ENCODE results near the gene LNX1.

Gene LNX1

DNA sequence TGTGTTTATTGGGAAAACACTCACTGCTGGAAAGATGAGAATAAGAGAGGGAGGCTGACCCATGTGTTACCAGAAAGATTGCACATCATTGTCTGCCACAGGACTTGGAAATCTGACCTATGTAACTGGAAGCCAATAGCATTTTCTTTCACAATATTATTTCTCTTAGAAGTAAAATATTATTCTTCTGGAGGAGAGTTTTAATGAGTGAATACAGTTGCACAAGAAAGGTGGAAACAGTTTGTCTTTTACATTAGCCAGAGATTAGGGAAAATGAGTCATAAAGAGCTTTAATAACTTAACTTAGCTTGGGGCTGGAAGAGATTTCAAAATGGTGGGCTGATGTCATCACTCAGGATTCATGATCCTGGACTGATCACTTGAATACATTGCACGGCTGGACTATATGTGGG, 31.5 kb upstream of the LNX1 start:
- Histone ChIP-seq H3K36me3 (ENCODE audit: low read depth) (no peaks in the 10 kb centered on the region), H3K4me1 (ENCODE audit: insufficient read depth, poor library complexity, severe bottlenecking) (peaks cover 4% of the 10 kb centered on the region), H3K4me3 (ENCODE audit: severe bottlenecking) (no peak overlapping the region), H3K27ac (ENCODE audit: poor library complexity, severe bottlenecking) (no peak overlapping the region), H3K27me3 (ENCODE audit: insufficient read depth, poor library complexity, severe bottlenecking) (no peaks in the 10 kb centered on the region), H3K9me3 (ENCODE audit: severe bottlenecking) (no peaks in the 10 kb centered on the region)
- TF ChIP-seq, protein P1, sequence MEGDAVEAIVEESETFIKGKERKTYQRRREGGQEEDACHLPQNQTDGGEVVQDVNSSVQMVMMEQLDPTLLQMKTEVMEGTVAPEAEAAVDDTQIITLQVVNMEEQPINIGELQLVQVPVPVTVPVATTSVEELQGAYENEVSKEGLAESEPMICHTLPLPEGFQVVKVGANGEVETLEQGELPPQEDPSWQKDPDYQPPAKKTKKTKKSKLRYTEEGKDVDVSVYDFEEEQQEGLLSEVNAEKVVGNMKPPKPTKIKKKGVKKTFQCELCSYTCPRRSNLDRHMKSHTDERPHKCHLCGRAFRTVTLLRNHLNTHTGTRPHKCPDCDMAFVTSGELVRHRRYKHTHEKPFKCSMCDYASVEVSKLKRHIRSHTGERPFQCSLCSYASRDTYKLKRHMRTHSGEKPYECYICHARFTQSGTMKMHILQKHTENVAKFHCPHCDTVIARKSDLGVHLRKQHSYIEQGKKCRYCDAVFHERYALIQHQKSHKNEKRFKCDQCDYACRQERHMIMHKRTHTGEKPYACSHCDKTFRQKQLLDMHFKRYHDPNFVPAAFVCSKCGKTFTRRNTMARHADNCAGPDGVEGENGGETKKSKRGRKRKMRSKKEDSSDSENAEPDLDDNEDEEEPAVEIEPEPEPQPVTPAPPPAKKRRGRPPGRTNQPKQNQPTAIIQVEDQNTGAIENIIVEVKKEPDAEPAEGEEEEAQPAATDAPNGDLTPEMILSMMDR (IDR thresholded peaks at IDR 0.05; ENCODE audit: poor library complexity, severe bottlenecking), result no peak
- no peak for DNase-seq (ENCODE audit: low spot score)
- ATAC-seq (ENCODE audit: low read depth), result peak; percentile 90

DNA sequence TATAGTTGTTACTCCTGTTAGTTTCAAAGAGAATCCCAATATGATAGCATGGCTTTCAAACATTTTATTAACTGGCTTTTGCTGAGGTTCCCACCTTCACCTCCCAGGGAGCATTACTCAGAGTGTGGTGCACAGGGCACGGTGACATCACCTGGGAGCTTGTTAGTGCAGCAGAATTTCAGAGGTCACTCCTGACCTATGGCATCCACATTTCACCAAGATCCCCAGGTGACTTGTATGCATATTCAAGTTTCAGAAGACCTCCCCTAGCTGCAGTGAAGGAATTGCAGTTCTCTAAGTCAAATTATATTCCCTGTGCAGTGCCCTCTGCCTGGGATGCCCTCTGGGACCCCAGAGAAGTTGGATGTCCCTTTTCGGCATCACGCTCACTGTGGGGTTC, 29.7 kb upstream of the LNX1 start:
- TF ChIP-seq, protein P1 (IDR thresholded peaks at IDR 0.05; ENCODE audit: poor library complexity, severe bottlenecking), result no peak
- Histone ChIP-seq H3K4me3 (ENCODE audit: severe bottlenecking) (no peak overlapping the region), H3K27ac (ENCODE audit: poor library complexity, severe bottlenecking) (no peak overlapping the region), H3K9me3 (ENCODE audit: severe bottlenecking) (no peaks in the 10 kb centered on the region), H3K36me3 (ENCODE audit: low read depth) (no peaks in the 10 kb centered on the region), H3K27me3 (ENCODE audit: insufficient read depth, poor library complexity, severe bottlenecking) (no peaks in the 10 kb centered on the region), H3K4me1 (ENCODE audit: insufficient read depth, poor library complexity, severe bottlenecking) (peaks cover 4% of the 10 kb centered on the region)
- DNase-seq (ENCODE audit: low spot score) (no peak), ATAC-seq (ENCODE audit: low read depth) (no peak)

DNA sequence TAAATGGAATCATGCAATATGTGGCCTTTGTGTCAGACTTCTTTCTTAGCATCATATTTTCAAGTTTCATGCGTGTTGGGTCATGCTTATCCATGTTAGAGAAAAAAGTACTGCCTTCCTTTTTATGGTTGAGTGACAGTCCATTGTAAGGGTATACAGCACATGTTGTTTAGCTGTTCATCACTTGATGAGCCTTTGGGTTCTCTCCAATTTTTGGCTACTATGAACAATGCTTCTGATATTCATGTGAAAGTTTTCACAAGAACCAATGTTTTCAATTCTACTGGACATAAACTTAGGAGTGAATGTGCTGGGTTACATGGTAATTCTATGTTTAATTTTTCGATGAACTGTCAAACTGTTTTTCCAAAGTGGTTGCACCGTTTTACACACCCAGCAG, 28.1 kb upstream of the LNX1 start:
- Histone ChIP-seq H3K4me1 (ENCODE audit: insufficient read depth, poor library complexity, severe bottlenecking) (peaks cover 4% of the 10 kb centered on the region), H3K9me3 (ENCODE audit: severe bottlenecking) (no peaks in the 10 kb centered on the region), H3K27ac (ENCODE audit: poor library complexity, severe bottlenecking) (no peak overlapping the region), H3K36me3 (ENCODE audit: low read depth) (no peaks in the 10 kb centered on the region), H3K4me3 (ENCODE audit: severe bottlenecking) (no peak overlapping the region), H3K27me3 (ENCODE audit: insufficient read depth, poor library complexity, severe bottlenecking) (no peaks in the 10 kb centered on the region)
- DNase-seq (ENCODE audit: low spot score) (no peak), ATAC-seq (ENCODE audit: low read depth) (no peak)
- TF ChIP-seq, protein P1 (IDR thresholded peaks at IDR 0.05; ENCODE audit: poor library complexity, severe bottlenecking), result no peak

DNA sequence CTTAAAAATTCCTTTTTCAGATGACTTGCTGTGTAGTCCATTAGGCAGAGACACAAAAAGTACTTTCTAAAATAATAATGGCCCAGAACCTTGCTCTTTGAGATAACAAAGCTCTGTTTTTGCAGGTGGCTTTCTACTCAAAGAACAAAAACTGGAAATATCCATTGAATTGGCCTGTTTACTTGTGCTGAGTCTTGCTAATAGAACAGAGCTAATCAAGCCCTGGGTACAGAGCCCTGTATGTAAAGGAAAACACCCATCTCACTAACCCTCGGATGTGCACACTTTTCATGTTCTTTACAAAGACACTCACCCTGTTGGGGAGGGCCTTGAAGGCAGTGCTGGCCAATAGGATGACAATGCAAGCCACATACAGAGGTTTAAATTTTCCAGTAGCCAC, 27.0 kb upstream of the LNX1 start:
- Histone ChIP-seq H3K4me1 (ENCODE audit: insufficient read depth, poor library complexity, severe bottlenecking) (peaks cover 4% of the 10 kb centered on the region), H3K27me3 (ENCODE audit: insufficient read depth, poor library complexity, severe bottlenecking) (no peaks in the 10 kb centered on the region), H3K27ac (ENCODE audit: poor library complexity, severe bottlenecking) (no peak overlapping the region), H3K9me3 (ENCODE audit: severe bottlenecking) (no peaks in the 10 kb centered on the region), H3K4me3 (ENCODE audit: severe bottlenecking) (no peak overlapping the region), H3K36me3 (ENCODE audit: low read depth) (no peaks in the 10 kb centered on the region)
- ATAC-seq (ENCODE audit: low read depth) (no peak), DNase-seq (ENCODE audit: low spot score) (no peak)
- TF ChIP-seq, protein P1 (IDR thresholded peaks at IDR 0.05; ENCODE audit: poor library complexity, severe bottlenecking), result no peak

DNA sequence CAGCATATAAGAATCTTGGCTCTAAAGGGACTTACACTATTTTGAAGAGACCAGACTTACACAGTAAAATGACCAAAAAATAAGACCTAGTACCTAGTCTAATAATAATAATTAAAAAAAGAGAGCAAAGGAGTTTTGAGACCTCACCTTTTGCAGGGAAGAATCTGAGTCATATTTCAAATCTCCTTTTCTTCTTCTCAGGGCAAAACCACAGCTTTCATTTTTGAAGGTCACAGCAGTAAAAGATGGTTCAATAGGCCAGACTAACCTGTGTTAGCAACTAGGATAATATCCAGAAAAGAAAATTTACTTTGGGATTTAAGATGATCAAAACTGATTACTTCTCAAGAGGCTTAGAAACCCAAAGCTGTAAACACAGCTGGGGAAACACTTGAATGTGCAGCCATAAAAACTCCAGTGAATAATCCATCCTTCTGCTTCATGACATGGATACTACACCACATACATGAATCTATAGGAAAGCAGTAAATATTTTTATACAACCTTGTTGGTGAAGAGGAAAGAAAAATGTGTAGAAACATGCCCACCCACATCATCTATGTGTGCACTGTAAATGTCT, 25.9 kb upstream of the LNX1 start:
- Histone ChIP-seq H3K4me1 (ENCODE audit: insufficient read depth, poor library complexity, severe bottlenecking) (no peaks in the 10 kb centered on the region), H3K36me3 (ENCODE audit: low read depth) (no peaks in the 10 kb centered on the region), H3K27ac (ENCODE audit: poor library complexity, severe bottlenecking) (no peak overlapping the region), H3K27me3 (ENCODE audit: insufficient read depth, poor library complexity, severe bottlenecking) (no peaks in the 10 kb centered on the region), H3K9me3 (ENCODE audit: severe bottlenecking) (no peaks in the 10 kb centered on the region), H3K4me3 (ENCODE audit: severe bottlenecking) (no peak overlapping the region)
- no peak for ATAC-seq (ENCODE audit: low read depth)
- TF ChIP-seq, protein P1 (IDR thresholded peaks at IDR 0.05; ENCODE audit: poor library complexity, severe bottlenecking), result no peak
- DNase-seq (ENCODE audit: low spot score), result no peak
